SH-SY5Y (cell line): ENCODE measurements around the gene AGAP1.

ENCODE experiments used
- GATA2 ChIP-seq: IDR thresholded peaks from 2 replicates; pipeline ENCODE4 v1.6.1; 2011; ENCODE audit warnings: mild to moderate bottlenecking, low read depth, low read length
- GATA3 ChIP-seq: IDR thresholded peaks from 2 replicates; pipeline ENCODE4 v1.6.1; 2011; ENCODE audit warnings: low read depth, mild to moderate bottlenecking, low read length, moderate library complexity

Gene AGAP1

DNA sequence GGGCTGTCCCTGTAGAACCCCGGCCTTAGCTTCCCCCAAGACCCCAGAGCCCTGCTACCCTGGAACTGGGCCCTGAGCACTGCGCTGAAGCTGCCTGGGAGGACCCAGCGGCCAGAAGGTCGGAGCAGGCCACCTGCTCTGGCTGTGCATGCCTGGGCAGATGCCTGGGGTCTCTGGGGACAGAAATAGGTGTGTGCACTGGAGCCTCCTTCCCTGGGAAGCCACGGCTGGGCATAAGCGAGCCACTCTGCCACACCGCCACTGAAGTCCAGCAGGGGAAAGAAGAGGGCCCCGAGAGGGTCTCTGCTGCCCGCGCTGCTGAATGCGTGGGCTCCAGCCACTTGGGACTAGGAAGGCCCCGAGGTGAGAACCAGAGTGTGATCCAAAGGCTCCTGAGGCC, 667.7 kb downstream of the AGAP1 start:
- TF ChIP-seq GATA3 (no peak), GATA2 (no peak)

DNA sequence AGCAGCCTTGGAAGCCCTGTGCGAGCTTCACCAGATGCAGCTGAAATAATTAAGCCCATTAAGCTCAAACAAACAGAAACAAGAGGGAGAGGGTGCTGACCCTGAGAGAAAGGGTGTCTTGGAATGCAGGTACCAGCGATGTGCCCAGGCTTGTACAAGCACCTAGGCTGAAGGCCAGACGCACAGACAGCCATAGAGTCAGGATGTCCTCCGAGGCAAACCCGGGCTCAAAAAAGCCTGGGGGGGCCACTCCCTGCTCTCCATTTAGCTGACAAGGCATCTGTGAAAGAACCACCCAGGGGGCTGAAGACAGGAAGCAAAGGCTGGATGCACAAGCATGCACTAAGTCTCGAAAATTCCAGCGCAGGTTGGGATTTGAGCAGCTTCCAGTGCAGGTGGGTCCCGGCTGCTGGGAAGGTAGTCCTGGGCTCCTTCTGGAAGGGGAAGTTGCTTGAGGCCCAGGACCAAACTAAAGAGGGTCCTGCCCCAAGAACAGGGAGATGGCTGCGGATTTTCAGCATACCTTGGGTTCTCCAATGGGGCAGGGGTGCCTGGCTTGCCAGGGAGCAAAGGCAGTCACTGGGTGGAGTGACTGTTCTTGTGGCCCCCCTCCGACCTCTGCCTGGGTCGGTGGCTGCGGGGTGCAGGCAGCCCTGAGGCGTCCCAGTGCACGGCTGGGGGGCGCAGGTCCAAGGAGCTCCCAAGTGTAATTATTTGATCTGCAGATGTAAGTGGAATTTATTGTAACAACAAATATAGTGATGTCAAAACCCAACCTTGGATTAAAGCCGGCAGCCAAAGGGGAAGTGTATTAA, 668.4 kb downstream of the AGAP1 start:
- TF ChIP-seq GATA3 (no peak), GATA2 (no peak)

DNA sequence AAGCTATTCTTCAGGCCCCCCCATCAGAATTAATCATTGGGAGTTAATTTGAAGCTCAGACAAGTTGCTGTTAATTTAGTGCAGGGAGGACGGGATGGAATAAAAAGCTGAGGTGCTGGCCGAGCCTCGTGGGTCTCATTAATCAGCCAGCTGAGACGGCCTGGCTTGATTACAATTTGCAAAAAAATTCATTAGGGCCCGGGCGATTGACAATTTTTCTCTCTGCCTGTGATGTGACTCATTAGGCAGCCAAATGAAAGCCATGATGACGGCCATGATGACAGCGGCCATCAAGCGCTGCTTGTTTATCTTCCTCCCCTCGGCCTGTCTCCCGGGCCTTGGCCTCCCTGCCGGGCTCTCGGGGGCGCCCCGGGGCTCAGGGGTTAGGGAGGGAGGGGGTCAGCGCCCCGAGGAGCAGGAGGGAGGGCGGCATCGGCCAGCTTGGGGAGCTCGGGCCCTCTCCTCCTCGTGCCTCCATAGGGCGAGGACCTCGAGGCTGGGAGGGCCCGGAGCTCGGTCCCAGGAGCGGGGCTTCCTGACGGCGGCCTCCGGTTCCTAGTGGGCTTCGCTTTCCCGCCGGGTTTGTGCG, 669.1 kb downstream of the AGAP1 start:
- TF ChIP-seq GATA2 (no peak), GATA3 (no peak)

- no peak for TF ChIP-seq GATA3
- no peak for TF ChIP-seq GATA2
These were observed 669.8 kb downstream of the AGAP1 start for GRCh38 chr2:236163471-236164200.

DNA sequence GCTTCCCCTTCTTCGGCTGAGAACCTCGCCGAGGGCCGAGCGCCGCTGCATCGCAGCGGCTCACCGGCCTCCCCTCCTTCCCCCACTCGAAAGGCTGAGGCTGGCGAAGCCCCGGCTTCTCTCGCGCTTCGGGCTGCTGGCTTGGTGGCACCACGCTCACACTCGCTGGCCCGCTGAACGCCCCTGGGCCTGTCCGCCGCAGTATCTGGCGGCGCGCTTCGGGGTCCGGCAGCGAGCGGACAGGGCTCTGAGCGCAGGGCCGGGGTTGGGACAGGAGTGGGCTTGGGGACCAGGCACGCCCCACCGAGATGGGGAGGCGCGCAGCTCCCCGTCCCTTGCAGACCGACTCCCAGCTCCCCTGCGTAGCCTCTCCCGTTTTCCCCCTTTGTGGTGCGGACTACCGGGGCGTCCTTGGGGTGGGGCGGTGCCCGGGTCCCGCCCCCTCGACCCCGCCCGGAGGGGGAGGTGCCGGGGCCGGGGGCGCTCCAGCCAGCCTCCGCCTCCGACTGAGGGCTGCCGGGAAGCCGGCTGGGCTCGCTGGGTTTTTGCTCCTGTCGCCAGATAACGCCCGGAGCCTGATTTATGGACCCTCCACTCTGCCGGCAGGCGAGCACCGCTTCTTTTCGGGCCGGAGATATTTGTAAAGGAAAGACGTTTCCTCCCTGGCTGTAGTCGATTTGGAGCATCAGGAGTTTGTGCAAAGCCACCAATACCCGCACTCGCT, 670.5 kb downstream of the AGAP1 start:
- TF ChIP-seq GATA2, result no peak; the same call in 1 of the 2 replicates
- no peak for TF ChIP-seq GATA3

DNA sequence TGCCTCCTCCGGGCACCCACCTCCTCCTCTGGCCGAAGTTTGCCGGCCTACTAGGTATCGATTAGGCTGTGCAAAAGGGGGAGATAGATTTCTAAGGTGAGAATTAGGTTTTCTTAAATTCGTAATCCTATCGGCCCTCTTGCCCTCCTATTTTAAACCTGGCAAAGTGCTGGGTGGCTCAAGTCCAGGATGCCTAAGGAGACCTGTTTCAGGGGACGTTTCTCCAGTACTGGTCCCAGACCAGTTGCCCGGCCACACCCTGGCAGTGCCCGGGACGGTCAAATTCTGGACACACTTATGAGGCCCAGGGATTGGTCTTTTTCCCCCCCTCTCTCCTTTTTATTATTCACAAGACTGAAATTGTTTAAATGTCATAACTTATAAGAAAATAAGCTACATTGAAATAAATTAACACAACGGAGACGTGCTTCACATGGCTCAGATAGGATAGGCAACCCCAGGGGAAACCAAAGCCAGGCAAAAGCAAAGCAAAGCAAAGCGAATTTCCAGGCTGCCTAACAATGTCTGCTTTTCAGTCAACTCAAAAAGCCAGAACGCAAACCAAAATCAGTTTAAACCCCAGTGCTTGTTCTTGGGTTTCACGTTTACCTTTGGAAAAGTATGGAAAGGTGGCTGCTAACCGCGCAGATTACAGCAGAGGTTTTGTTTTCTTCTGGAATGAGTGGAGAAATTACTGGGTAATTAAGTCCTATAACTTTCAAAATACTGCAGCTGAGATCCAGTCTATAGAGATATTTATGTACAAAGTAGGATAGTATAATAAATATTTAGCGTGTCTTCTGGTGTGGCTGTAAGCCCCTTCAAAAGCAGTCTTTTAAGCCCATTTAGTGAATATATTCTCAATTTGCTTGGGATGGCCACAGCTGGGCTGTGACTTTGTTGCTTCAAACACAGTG, 671.3 kb downstream of the AGAP1 start:
- TF ChIP-seq GATA2 (no peak), GATA3 (no peak)

GRCh38 chr2:236165842-236166795, 672.3 kb downstream of the AGAP1 start:
- TF ChIP-seq GATA2 (no peak; the same call in 1 of the 2 replicates), GATA3 (no peak)

- no peak for TF ChIP-seq GATA3
- TF ChIP-seq GATA2, result no peak
These were observed 673.0 kb downstream of the AGAP1 start for GRCh38 chr2:236166796-236167296.

- TF ChIP-seq GATA2, result no peak
- no peak for TF ChIP-seq GATA3
These were observed 673.7 kb downstream of the AGAP1 start for GRCh38 chr2:236167297-236168109.

DNA sequence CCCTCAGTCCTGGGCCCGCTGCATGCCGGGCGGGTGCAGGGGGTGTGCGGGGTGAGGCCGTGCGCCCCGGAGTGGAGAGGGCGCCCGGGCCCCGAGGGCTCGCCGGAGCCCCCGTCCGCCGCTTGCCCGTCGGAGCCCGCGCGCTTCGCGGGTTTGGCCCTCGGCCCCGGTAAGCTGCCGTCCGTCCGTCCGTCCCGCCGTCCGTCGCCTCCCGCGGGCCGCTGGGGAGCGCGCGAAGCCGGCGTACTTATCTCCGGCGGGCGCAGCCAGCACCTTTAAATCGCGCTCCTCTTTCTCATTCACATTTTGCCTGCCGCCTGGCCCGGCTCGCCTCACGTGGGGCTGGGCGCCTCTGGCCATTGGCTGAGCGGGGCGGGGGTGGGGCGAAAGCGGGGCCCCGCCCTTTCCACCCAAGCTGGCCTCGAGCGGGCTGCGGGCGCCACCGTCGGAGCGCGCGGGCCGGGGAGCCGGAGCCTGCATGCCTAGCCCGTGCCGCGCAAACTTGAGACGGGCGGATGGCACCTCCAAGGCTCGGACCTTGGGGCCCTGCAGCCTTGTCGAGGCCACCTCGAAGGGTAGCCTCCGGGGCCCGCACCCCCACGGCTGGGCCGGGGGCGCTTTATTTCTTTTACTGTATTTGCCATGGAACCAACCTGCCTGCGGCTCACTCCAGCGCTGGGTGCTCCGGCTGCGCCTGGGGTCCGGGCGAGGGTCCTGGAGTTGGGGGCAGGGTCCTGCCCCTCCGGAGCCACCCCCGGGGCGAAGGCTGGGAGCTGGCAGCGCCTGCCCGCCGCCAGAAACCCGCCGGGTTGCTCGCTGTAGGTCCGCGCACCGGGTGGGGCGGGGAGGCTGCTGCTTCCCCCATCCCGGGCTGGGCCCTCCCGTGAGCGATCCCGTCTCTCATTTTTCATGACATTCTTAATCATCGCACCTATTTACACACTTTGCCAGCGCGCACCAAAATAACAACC, 674.6 kb downstream of the AGAP1 start, which contains the start of gene GBX2:
Gene GBX2, minus strand, starts transcription at position 277 of the 971 bp plus-strand sequence. CDS start 415 bp downstream, outside the sequence.
- TF ChIP-seq GATA2, result no peak
- TF ChIP-seq GATA3, result no peak
